UCSD-AML1 (cell line): ENCODE data around the gene GRM5.

Experiments used
- DNase-seq: peaks from one replicate; lab custom pipeline; 2025; ENCODE audit not compliant: unreplicated experiment; lab: John Stamatoyannopoulos, UW

The GRM5 gene

DNA sequence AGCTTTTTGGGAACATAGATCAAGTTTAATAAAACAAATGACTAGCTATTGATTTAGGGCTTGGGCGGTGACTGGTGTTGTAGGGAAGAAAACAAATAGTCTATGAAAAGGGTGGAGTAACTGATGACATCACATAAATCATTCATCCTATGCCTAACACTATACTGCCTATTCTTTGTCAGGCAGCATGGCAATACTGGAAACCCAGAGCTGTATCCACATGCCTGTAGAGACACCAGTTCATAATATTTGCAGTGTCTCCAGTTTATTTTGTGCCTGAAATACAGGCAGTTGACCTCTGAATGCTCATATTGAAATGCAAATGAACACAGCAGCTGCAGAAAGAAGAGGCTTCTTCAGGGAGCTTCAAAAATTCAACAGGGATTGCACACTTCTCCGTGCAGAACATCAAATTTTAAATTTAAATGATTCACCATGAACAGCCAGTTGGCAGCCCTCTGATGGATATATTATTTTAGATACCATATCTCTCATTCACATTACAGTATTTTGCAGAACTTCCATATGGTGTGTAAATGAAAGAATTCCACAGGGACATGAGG, 445.1 kb downstream of the GRM5 start:
- DNase-seq: no peak

DNA sequence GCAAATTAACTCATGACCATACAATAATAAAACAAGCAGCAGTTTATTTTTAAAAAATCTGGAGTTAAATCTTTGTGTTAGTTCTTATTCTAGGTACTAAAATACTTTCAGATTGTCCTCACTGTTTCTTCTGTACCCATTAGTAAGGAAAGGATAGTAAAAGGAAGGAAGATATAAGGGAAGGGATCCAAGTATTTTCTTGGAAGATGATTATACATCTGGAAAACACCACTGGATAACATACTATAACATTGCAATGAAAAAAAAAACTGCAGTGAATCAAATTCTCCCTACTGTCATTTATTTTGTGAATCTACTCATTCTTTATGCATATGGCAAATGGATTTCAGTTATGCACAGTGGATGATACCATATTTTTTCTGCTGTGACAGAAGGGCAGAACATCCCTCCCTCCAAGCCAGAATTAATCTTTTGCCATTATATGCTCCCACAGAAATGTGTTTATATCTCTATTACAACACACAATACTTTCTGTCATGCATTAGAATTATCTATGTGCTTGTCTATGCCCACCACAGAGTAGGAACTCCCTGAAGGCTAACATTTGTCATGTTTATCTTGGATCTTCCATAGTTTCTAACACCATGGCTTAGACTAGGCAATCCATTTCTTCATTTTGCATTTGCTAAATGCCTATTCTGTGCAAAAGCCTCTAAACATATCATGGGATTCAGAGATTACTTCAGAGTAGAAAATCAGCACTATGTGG, 446.0 kb downstream of the GRM5 start:
- DNase-seq: no peak

DNA sequence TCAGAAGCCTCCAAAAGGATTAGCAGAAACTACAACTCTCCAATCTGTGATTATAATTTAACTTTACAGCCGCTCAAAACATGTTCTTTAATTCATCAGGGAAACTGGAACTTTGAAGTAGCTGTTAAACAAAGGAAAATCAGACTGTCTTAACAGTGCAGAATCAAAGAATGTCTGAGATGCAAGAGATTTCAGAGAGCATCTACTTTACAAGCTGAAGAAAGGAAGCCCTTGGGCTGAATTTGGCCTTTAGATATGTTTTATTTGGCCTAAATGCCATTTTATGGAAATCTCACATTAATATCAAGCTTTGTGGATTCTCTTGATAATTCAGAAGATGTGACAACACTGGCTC, 446.7 kb downstream of the GRM5 start:
- DNase-seq: no peak

DNA sequence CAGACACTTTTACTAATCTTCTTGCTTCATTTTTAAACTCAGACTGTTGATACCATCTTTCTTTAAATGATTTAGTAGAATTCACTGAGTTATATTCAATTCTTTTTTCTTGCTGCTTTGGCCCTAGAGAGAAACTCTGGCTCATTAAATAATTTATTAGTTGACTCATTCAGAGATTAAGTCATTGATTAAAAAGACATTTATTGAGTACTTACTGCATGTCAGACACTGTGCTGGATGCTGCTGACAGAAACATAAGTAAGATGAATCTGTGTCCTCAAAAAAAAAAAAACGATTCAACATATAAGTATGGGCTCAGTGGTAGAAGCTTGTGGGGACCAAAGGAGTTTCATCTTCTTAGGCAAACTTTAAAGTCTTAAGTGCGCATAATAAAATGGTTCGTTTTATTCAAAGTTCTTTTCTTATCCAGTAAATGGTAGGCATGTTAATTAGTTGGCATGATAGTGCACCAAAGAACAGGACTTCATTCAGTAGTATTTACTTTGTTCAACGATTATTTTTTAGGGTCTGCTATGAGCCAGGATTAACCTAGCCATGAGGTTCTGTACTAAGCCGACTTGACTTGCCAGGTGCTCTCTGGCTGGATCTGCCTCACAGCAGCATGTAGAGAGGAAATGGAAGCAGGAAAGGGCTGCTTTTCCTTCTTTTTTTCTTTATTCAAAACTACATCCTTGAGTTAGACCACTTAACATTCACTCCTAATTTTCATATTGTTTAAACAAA, 447.3 kb downstream of the GRM5 start:
- no peak for DNase-seq

DNA sequence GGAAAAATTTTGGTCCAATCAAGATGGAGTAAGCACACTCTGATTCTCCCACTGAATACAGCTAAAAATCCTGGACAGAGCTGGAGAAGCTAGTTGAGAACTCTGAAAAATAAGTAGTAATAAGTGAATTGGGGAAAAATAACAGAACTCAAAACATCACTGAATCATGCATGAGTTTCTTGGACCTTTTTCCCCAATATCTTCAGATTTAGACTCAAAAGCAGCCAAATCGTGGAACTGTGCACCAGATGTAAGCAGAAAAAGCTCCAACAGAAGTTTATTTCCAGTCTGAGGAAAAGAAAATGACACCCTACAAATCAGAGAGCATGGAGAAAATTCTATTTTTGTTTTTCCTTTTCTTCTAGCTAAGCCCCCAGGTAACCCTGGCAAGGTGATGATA, 448.6 kb downstream of the GRM5 start:
- DNase-seq: no peak

DNA sequence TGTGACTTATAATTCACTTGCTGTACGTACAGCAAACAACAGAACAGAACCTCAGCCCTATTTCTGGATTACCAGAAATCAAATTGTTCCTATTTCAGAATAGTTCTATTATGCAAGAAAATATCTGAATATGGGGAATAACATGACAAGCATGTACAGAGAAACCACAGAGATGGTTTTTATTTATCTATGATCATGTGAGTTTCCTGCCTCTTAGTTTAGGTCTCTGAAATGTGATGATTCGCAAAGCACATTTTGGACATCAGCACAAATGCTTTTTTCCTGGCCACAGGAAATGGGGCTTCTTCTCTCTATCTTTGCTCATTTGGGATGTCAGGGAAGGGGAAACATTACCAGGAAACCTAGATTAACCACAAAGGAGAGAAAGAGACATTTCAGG, 461.5 kb downstream of the GRM5 start:
- DNase-seq: no peak

DNA sequence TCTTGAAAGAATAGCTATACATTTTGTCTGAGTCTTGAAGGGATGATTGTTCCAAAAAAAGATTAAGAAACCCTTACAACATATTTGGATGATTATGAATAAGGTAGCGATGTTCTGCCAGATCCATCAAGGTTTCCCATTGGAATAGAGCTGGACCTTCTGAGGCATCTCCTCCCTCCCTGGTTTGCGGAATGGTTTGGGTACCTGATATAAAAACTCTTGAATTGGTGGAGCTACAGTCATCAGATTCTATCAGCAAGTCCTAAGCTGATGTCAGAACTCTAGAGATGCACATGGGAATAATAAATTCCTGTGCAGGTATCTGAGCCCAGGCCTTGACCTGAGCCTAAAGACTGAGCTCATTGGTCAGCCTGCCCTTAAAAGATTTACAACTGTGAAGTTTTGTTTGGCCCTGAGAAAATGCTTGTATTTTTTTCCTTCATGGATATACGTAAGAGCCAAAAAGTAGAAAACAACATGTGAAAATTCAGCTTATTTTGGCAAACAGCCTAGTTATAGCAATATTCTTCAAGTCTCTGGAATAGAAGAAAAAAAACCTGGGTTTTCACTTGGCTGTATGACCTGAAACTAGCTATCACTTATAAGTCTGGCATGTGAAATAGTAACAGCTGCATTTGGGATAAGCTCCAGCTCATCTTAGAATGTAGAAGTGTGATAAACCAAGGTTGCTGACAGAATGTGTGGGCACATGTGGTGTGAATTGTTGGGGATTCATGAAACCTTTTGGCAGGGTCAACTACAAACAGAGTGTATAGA, 462.5 kb downstream of the GRM5 start:
- DNase-seq: no peak

DNA sequence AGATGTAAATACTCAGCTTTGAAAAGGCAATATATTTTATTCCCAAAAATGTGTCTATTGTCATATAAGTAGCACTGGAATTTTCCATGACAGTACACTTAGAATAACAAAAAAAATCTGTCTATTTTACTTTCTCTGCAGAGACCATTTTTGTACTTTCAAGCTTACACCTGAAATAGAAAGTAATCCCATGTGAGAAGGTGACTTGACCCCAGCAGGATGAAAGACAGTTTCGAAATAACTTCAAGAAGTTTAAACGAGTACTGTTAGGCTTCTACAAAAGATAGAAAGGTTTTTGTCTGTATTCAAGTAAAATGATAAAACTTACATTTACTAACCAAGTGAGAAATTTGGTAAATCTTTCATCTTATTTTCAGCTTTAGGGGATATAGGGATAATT, 468.4 kb downstream of the GRM5 start:
- DNase-seq: no peak

DNA sequence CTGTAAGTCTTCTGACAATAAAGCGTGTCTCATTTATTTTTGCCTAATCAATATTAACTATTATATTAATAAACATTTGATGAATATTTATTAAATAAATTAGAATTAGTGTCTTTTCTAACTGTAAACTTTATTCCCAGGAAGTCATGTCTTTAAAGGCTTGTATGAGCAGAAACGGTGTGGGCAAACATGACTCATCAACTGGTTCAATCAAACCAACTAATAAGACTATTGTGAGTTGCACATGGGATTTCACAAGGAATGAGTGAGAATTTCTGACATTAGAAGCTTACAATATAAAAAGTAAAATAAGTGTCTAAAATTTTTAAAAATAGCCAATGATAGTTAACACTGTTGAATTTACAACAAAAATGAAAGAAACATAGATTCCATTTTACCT, 469.0 kb downstream of the GRM5 start:
- DNase-seq: no peak

DNA sequence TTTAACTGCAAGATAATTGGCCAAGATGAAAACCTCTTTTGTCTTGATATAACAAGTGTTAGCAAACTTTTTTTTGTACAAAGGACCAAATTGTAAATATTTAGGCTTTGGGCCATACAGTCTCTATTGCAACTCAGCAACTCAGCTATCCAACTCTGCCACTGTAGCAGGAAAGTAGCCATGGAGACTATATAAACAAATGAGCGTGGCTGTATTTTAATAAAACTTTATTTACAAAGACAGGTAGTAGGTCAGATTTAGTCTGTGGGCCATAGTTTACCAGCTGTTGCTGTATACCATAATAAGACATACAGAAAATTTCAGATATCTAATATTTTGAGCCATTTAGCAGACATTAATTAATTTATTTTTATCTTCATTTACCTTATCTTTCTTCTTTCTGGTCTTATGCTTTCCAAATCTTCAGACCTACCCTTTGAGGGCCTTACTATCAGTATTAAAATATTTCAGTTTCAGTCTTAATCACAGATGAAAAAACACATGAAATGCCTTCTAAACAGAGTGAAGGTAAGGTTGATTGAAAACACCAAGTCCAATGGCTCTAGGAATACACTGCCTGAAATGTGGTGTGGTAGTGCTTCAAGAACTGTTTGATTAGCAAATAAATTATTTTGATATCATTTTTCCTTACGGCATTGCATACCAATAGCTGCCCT, 471.4 kb downstream of the GRM5 start:
- no peak for DNase-seq

DNA sequence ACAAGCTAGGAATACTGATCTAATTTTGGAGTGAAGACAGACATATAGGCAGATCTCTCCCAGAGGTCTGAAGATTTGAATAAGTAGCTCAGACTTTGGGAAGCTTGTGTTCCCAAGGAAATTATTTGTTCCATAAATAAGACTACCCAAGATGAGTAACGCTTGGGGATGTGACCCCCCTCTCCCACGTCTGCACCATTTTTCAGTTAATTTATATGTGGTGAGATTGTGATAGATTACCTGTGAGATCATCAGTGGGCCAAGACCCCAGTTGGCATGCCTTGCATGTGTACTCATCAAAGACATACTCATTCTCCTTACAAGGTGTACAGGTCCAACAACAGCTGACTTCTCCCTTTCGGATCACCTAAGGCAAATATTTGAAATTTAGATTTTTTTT, 475.4 kb downstream of the GRM5 start:
- DNase-seq: no peak

DNA sequence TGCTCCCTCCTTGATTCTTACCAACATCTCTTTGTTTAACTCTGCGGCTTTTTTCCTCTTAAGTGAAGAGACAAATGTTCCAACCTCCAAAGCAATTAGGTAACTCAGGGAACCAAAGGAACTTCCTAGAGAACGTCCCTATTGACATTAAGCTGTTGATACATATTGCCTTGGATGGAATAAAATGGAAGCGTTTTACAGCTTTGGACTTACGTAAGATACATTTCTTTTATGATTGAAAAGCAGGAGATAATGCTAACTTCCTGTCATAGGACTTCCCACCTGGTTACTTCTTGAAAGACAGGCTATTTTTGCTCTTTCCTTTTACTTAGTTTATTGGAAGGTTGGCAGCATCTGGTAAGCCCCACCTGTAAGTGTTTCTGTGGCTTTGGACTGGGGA, 482.5 kb downstream of the GRM5 start:
- no peak for DNase-seq

DNA sequence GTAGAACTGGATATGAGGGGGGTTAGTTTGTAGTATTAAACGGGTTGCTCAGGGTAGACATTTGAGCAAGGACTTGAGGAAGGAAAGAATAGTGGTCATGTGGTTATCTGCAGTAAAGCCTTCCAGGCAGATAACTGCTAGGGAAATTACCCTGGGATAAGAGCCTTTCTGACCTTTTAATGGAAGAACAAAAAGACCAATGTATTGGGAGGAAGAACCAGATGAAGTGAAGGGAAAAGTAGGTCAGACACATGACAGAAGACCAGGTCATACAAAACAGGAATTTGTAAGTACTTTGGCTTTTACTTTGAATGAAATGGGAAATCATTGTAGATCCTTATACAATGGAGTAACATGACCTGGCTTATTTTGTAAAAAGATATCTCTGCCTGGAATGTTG, 486.3 kb downstream of the GRM5 start:
- DNase-seq: no peak

DNA sequence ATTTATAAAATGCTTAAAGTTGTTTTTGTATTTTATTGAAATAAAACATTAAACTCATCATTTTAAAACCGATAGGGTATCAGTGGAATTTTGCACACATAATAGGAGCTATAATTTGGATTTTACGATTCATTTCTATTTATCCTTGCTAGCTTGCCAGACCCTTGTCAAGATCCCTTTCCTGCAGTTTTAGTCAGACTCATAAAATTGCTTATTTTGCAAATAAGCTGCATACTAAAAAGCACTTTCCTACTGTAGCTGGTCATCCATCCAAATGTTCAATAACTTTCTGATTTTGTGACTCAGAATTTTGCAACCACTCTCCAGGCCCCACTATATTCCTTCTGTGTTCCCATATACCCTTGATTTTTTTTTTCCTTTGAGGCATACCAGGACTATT, 489.0 kb downstream of the GRM5 start:
- DNase-seq: no peak

DNA sequence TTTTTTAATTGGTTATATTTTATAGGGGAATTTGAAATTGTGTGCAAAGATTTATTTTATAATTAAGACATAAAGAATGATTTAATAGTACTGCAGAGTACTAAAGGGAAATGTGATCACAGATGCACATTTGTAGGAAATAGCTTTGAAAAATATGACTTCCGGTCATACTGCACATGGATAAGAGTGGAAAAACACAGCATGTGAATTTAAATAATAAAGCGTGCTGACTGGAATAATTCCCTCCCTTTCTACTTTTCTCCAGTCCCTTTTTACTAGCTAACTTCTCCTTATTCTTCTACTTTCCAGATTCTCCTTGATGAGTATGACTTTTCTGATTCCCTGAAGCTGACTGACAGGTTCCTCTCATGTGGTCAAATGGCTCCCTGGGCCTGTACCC, 489.9 kb downstream of the GRM5 start:
- no peak for DNase-seq

DNA sequence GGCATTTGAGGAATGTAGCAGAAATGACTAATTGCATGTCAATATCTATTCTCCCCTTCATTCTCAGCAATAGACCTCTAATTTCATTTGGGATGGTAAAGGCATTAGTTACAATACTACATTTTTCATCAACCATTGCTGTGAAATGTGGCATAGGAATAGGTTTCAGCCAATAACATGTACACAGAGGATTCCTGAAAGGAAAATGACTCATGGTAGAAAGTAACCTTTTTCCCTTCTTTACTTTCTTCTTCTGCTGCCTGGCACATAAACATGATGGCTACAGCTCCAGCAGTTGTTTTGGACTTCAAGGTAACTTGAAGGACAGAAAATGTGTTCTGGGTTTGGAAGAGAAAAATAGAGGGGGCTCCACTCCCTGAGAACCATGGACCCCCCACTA, 496.4 kb downstream of the GRM5 start:
- no peak for DNase-seq

DNA sequence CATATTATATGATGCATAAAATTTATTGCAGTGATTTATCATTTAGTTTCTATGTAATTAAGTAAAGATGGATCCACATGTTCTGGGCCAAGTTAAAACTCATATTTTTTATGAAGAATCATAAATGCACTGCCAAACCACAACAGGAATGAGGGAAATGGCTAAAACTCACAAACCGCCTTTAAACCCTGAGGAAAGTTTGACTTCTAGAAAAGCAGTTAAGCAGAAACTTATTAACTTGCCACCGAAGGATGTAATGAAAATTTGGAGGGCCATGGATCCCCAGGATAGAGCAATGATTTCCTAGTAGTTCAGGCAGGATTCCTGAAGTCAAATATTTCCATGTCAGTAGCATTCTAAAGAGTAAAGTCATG, 510.0 kb downstream of the GRM5 start:
- no peak for DNase-seq

DNA sequence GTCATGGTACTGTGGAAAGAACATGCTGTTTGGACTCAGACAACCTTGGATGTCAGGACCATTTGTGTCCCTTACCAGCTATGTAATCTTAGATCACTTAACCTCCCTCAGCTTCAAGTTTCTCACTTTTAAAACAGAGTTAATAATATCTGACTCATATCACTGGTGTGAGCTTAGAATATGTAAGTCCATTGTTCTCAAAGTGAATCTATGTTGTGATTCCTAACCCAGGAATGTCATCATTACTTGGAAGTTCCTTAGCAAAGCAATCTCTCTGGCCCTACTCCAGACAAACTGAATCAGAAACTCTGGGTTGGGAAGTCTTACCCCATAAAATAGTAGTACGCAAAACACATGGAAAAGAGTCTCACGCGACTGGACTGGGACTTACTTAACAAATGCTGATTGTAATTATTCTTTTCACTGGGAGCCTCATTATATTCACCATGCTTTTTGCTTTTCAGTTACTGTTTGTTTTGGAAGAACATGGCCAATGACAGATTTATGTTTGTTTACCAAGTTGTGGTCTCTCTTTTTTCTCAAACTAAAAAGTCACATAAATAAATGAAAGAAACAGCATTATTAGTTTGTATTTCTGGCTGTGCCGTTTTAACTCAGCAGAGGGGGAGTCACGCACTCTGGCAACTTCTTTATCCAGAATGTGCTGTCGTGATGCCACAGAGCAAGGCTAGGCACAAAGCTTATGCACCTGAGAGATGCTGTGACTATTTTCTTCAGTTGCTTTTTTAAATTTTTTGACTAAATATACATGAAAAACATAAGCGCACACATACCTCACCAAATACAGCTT, 510.6 kb downstream of the GRM5 start:
- no peak for DNase-seq

DNA sequence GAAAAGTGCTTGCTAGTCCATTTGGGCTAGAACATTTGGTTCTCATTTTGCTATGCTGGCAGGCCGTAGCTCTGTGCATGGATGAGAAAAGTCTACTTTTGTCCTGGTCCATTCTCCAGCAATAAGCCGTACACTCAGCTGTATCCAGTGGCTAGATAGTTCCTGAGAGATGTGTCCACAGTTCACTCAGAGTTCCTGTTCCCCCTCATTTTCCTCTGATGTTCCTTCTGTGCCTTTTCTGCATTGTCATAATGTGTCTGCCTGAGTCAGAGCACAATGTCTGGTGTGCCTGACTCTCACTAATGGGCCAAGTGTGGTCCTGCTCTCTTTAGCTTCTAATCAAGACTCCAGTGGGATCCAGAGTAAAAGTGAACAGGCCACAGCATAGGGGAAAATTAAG, 512.6 kb downstream of the GRM5 start:
- DNase-seq: no peak

DNA sequence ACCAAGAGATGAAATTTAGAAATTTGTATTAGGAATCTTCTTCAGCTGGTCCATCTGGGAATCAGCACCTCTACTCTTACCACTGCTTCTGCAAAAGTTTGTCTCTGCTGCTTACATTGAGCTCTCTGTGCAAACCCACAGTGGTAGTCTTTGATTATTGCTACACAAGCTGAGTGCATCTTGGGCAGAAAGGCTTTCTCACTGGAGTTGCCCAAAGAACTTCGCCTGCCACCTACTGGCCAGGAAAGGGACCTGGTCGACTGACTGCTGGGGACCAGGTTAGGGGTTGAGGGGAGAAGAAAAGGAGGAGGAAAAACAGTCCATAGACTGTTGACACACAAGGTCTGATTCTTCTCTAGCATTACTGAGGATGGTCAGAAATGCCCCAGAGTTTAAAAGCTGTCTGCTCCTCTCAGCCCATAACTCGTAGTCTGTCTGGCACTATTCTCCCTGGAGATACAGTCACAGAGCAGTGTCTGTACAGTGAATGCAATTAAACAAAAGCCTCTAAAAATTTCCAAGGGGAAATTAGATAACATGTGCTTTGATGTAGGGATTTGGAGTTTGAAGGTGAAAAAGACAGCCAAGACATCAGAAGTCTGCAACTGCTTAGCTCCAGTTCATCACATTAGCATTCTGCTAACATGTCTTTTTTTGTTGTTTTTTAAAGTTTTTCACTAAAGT, 513.3 kb downstream of the GRM5 start:
- DNase-seq: peak; percentile 41
